ENCODE measurements around the gene LMTK2. TPM values are rescaled to one million over a fixed set of nuclear protein-coding genes. Genes with fewer than 3 reads are reported as not detected.

LMTK2 gene
- total and polyA plus RNA-seq, 10 donors: 1.3 to 22.8 (median 18.6) TPM

GRCh38 chr7:98084631-98085030 lies 22.0 kb upstream of the LMTK2 start:
- H3K4me1 ChIP-seq: no peaks in the 10 kb centered on the region
- no peaks in the 10 kb centered on the region for H3K9me3 ChIP-seq
- H3K27ac ChIP-seq: no peak overlapping the region
- WGBS, 5 donors: 83 to 96% (median 89%) methylated on average over 3 of the region's 3 CpGs
- intact Hi-C loops (cut with DNase I; ENCODE audit: low total_unique reads): no loop called here
- TF ChIP-seq POLR2A (IDR thresholded peaks at IDR 0.05): no peak
- TF ChIP-seq POLR2AphosphoS5 (IDR thresholded peaks at IDR 0.05): no peak
- TF ChIP-seq CTCF (IDR thresholded peaks at IDR 0.05 in 8 of 11, conservative IDR thresholded peaks at IDR 0.05 in 3 of 11): no peak
- DNase-seq: no peak
- H3K4me3 ChIP-seq: no peak overlapping the region
- no peaks in the 10 kb centered on the region for H3K36me3 ChIP-seq
- H3K27me3 ChIP-seq (replicated peaks in 1 of 7): peaks cover 0 to 33% (median 0%) of the 10 kb centered on the region in 7 donors

- no peak for DNase-seq
- no peaks in the 10 kb centered on the region for H3K36me3 ChIP-seq
- peaks cover 0 to 34% (median 0%) of the 10 kb centered on the region in 7 donors for H3K27me3 ChIP-seq (replicated peaks in 1 of 7)
- H3K9me3 ChIP-seq: no peaks in the 10 kb centered on the region
- intact Hi-C loops (cut with DNase I; ENCODE audit: low total_unique reads): no loop called here
- TF ChIP-seq POLR2A (IDR thresholded peaks at IDR 0.05): no peak
- no peak overlapping the region for H3K27ac ChIP-seq
- no peak overlapping the region for H3K4me3 ChIP-seq
- WGBS, 5 donors: 59 to 92% (median 72%) methylated on average over 3 to 4 of the region's 4 CpGs
- no peaks in the 10 kb centered on the region for H3K4me1 ChIP-seq
These were observed 21.0 kb upstream of the LMTK2 start for GRCh38 chr7:98085674-98086073.

- H3K36me3 ChIP-seq: no peaks in the 10 kb centered on the region
- H3K4me1 ChIP-seq: no peaks in the 10 kb centered on the region
- DNase-seq: no peak
- no peak for TF ChIP-seq POLR2AphosphoS5 (IDR thresholded peaks at IDR 0.05)
- no peak for TF ChIP-seq CTCF (IDR thresholded peaks at IDR 0.05 in 8 of 11, conservative IDR thresholded peaks at IDR 0.05 in 3 of 11)
- no peak for TF ChIP-seq POLR2A (IDR thresholded peaks at IDR 0.05)
- intact Hi-C loops (cut with DNase I; ENCODE audit: low total_unique reads): no loop called here
- H3K9me3 ChIP-seq: no peaks in the 10 kb centered on the region
- no peak overlapping the region for H3K4me3 ChIP-seq
- H3K27ac ChIP-seq: no peak overlapping the region
- peaks cover 0 to 34% (median 0%) of the 10 kb centered on the region in 7 donors for H3K27me3 ChIP-seq (replicated peaks in 1 of 7)
- 75 to 87% (median 83%) methylated on average over 9 to 11 of the region's 11 CpGs for whole genome bisulfite sequencing, 5 donors
These were observed 20.4 kb upstream of the LMTK2 start for GRCh38 chr7:98086281-98086718.

- no peak for TF ChIP-seq POLR2A (IDR thresholded peaks at IDR 0.05)
- TF ChIP-seq CTCF (IDR thresholded peaks at IDR 0.05 in 8 of 11, conservative IDR thresholded peaks at IDR 0.05 in 3 of 11): no peak
- no peak for TF ChIP-seq POLR2AphosphoS5 (IDR thresholded peaks at IDR 0.05)
- intact Hi-C loops (cut with DNase I; ENCODE audit: low total_unique reads): no loop called here
- Histone ChIP-seq H3K4me1 (no peaks in the 10 kb centered on the region), H3K27ac (no peak overlapping the region), H3K27me3 (replicated peaks in 1 of 7) (peaks cover 0 to 38% (median 0%) of the 10 kb centered on the region in 7 donors), H3K4me3 (no peak overlapping the region), H3K36me3 (no peaks in the 10 kb centered on the region), H3K9me3 (peaks cover 0 to 6% (median 0%) of the 10 kb centered on the region in 8 donors)
- no peak for DNase-seq
- WGBS, 5 donors: 84 to 95% (median 88%) methylated on average over 3 of the region's 3 CpGs
These were observed 18.6 kb upstream of the LMTK2 start for GRCh38 chr7:98088109-98088508.

GRCh38 chr7:98090116-98090515 lies 16.5 kb upstream of the LMTK2 start:
- H3K4me3 ChIP-seq: no peak overlapping the region
- no peak overlapping the region for H3K27ac ChIP-seq
- no peak for DNase-seq
- no peak for TF ChIP-seq POLR2AphosphoS5 (IDR thresholded peaks at IDR 0.05)
- TF ChIP-seq CTCF (IDR thresholded peaks at IDR 0.05 in 8 of 11, conservative IDR thresholded peaks at IDR 0.05 in 3 of 11): no peak
- TF ChIP-seq POLR2A (IDR thresholded peaks at IDR 0.05): no peak
- 55 to 88% (median 64%) methylated on average over 4 of the region's 4 CpGs for WGBS, 5 donors
- no peaks in the 10 kb centered on the region for H3K4me1 ChIP-seq
- intact Hi-C loops (cut with DNase I; ENCODE audit: low total_unique reads): no loop called here
- no peaks in the 10 kb centered on the region for H3K36me3 ChIP-seq
- H3K27me3 ChIP-seq (replicated peaks in 1 of 7): peaks cover 0 to 30% (median 0%) of the 10 kb centered on the region in 7 donors
- peaks cover 0 to 26% (median 12%) of the 10 kb centered on the region in 8 donors for H3K9me3 ChIP-seq
